Hepatic stellate cell (primary cell): Measurements from ENCODE around the gene DLGAP5.

Experiments
- DNase-seq: peaks from one replicate; pipeline ENCODE4 v3.0.0; 2011; ENCODE audit warnings: low spot score

The DLGAP5 gene

GRCh38 chr14:55191203-55192053 is at the start of gene DLGAP5:
Gene DLGAP5 (minus strand): TSS chr14:55191585. CDS start chr14:55189179, 2,406 bp downstream.
- DNase-seq, result peak; percentile 97

GRCh38 chr14:55240526-55241178 is 49.3 kb upstream of the DLGAP5 start:
- no peak for DNase-seq

- no peak for DNase-seq
Measured at GRCh38 chr14:55239320-55239719, 47.9 kb upstream of the DLGAP5 start.

- no peak for DNase-seq
Measured at GRCh38 chr14:55238019-55238680, 46.8 kb upstream of the DLGAP5 start.

GRCh38 chr14:55233591-55233990 is 42.2 kb upstream of the DLGAP5 start:
- DNase-seq, result no peak

- DNase-seq, result no peak
Measured at GRCh38 chr14:55228261-55228660, 36.9 kb upstream of the DLGAP5 start.

- DNase-seq, result no peak
Measured at GRCh38 chr14:55223364-55223763, 32.0 kb upstream of the DLGAP5 start.

- no peak for DNase-seq
Measured at GRCh38 chr14:55221968-55222367, 30.6 kb upstream of the DLGAP5 start.

- peak; percentile 31 for DNase-seq
Measured at GRCh38 chr14:55221186-55221585, 29.8 kb upstream of the DLGAP5 start.

- no peak for DNase-seq
Measured at GRCh38 chr14:55220230-55220629, 28.8 kb upstream of the DLGAP5 start.

- DNase-seq, result no peak
Measured at GRCh38 chr14:55212634-55213033, 21.2 kb upstream of the DLGAP5 start.

GRCh38 chr14:55207832-55208231 is 16.4 kb upstream of the DLGAP5 start:
- DNase-seq, result no peak

- no peak for DNase-seq
Measured at GRCh38 chr14:55206175-55206693, 14.8 kb upstream of the DLGAP5 start.

- no peak for DNase-seq
Measured at GRCh38 chr14:55201219-55202101, 10.1 kb upstream of the DLGAP5 start.

- no peak for DNase-seq
Measured at GRCh38 chr14:55200651-55201050, 9.3 kb upstream of the DLGAP5 start.

- no peak for DNase-seq
Measured at GRCh38 chr14:55198749-55199148, 7.4 kb upstream of the DLGAP5 start.

- no peak for DNase-seq
Measured at GRCh38 chr14:55194656-55195355, 3.4 kb upstream of the DLGAP5 start.

- no peak for DNase-seq
Measured at GRCh38 chr14:55192054-55192621, 753 bp upstream of the DLGAP5 start.

- no peak for DNase-seq
Measured at GRCh38 chr14:55190906-55191202, 531 bp downstream of the DLGAP5 start.

- DNase-seq, result peak; percentile 17
Measured at GRCh38 chr14:55188686-55189295, 2.6 kb downstream of the DLGAP5 start.
